CD4-positive, CD25-positive, alpha-beta regulatory T cell (primary cell): Measurements from ENCODE around the gene CAPZB. TPM values are rescaled to one million over a fixed set of nuclear protein-coding genes. Genes with fewer than 3 reads are reported as not detected.

Experiments
- ATAC-seq, 2 donors: fragments of 150-1000 bp; cut with Tn5 transposase; one replicate each; pipeline ENCODE4 v1.10.0; 2021; ENCODE audit warnings: low read depth in 2 of 2, moderate number of reproducible peaks in 2 of 2, moderate library complexity in 1 of 2
- DNase-seq, 3 donors: peaks; one replicate each; pipeline versions ENCODE4 v3.0.0 to v3.0.0-alpha.2; 2012 to 2022; ENCODE audit warnings: mixed read lengths in 1 of 3
- H3K27ac ChIP-seq: one replicate; pipeline ENCODE4 v1.7.0; 2013; ENCODE audit warnings: mild to moderate bottlenecking, low read length; ENCODE audit not compliant: insufficient read depth, poor library complexity, severe bottlenecking
- H3K27me3 ChIP-seq: one replicate; pipeline ENCODE4 v1.7.0; 2013; ENCODE audit warnings: low read length; ENCODE audit not compliant: control insufficient read depth, insufficient read depth
- H3K36me3 ChIP-seq: one replicate; pipeline ENCODE4 v1.7.0; 2013; ENCODE audit warnings: mild to moderate bottlenecking, low read length, moderate library complexity; ENCODE audit not compliant: control insufficient read depth, insufficient read depth
- H3K4me1 ChIP-seq: 2 replicates; pipeline ENCODE4 v1.7.0; 2013; ENCODE audit warnings: mild to moderate bottlenecking, low read length; ENCODE audit not compliant: insufficient read depth, control insufficient read depth, poor library complexity, severe bottlenecking
- H3K4me3 ChIP-seq: one replicate; pipeline ENCODE4 v1.7.0; 2013; ENCODE audit warnings: low read depth, mild to moderate bottlenecking, low read length, moderate library complexity
- H3K9me3 ChIP-seq, 2 experiments: 1 replicate in 1 of 2; 2 replicates in 1 of 2; pipeline ENCODE4 v1.7.0; 2013; ENCODE audit warnings: low read length in 2 of 2, mild to moderate bottlenecking in 1 of 2, moderate library complexity in 1 of 2; ENCODE audit not compliant: control insufficient read depth in 2 of 2
- H3K27ac Mint-ChIP-seq, 3 donors: one replicate each; pipeline ENCODE4 v1.8.0; 2020 to 2022; ENCODE audit warnings: mild to moderate bottlenecking in 3 of 3, mixed read lengths in 3 of 3, moderate library complexity in 2 of 3
- H3K27me3 Mint-ChIP-seq: one replicate; pipeline ENCODE4 v1.8.0; 2022; ENCODE audit warnings: mild to moderate bottlenecking, mixed read lengths
- H3K36me3 Mint-ChIP-seq: one replicate; pipeline ENCODE4 v1.8.0; 2020; ENCODE audit warnings: mixed read lengths
- H3K4me1 Mint-ChIP-seq, 4 donors: one replicate each; pipeline ENCODE4 v1.8.0; 2020 to 2022; ENCODE audit warnings: mixed read lengths in 4 of 4, mild to moderate bottlenecking in 1 of 4
- H3K4me3 Mint-ChIP-seq, 4 donors: one replicate each; pipeline ENCODE4 v1.8.0; 2020 to 2022; ENCODE audit warnings: mild to moderate bottlenecking in 4 of 4, mixed read lengths in 4 of 4, moderate library complexity in 3 of 4
- H3K9me3 Mint-ChIP-seq, 7 donors: one replicate each; pipeline ENCODE4 v1.8.0; 2020 to 2022; ENCODE audit warnings: mixed read lengths in 7 of 7, mild to moderate bottlenecking in 3 of 7, moderate library complexity in 2 of 7
- polyA plus RNA-seq, 4 donors: library from polyadenylated mRNA; unstranded; fragments of 300-500 nt; fragmentation: Illumina TruSeq; gene quantifications; one replicate each; pipeline ENCODE4 v1.2.3, GENCODE V29; 2021
- total RNA-seq: library from RNA; stranded (reverse); gene quantifications from one replicate; pipeline ENCODE4 v1.2.3, GENCODE V29; 2022

The CAPZB gene
- total and polyA plus RNA-seq, 5 donors from 2014 or later, result 372 to 588 (median 462) TPM

- DNase-seq (no peak), ATAC-seq (no peak)
- no peak overlapping the region for H3K27ac ChIP-seq
- H3K27me3 ChIP-seq, result no peaks in the 10 kb centered on the region
- Mint-ChIP-seq H3K27ac (peak overlapping the region in 1 of 3 donors; percentile 32), H3K9me3 (no peaks in the 10 kb centered on the region), H3K27me3 (no peaks in the 10 kb centered on the region), H3K4me1 (peaks cover 6 to 20% (median 15%) of the 10 kb centered on the region in 4 donors), H3K4me3 (no peak overlapping the region), H3K36me3 (peaks cover 28% of the 10 kb centered on the region)
- H3K9me3 ChIP-seq, result no peaks in the 10 kb centered on the region
- H3K4me1 ChIP-seq, result peaks cover 7% of the 10 kb centered on the region
- H3K36me3 ChIP-seq, result peaks cover 69% of the 10 kb centered on the region
- H3K4me3 ChIP-seq, result no peak overlapping the region
Measured at GRCh38 chr1:19356266-19356665, 129.1 kb downstream of the CAPZB start.

GRCh38 chr1:19354531-19354981, 130.8 kb downstream of the CAPZB start:
- Histone ChIP-seq H3K4me3 (no peak overlapping the region), H3K27me3 (no peaks in the 10 kb centered on the region), H3K27ac (no peak overlapping the region), H3K36me3 (peaks cover 75% of the 10 kb centered on the region), H3K9me3 (no peaks in the 10 kb centered on the region), H3K4me1 (no peaks in the 10 kb centered on the region)
- DNase-seq (no peak), ATAC-seq (no peak)
- Mint-ChIP-seq H3K4me3 (no peak overlapping the region), H3K9me3 (no peaks in the 10 kb centered on the region), H3K4me1 (peaks cover 0 to 5% (median 2%) of the 10 kb centered on the region in 4 donors), H3K27me3 (no peaks in the 10 kb centered on the region), H3K36me3 (peaks cover 33% of the 10 kb centered on the region), H3K27ac (peak overlapping the region in 1 of 3 donors; percentile 55)

- H3K4me3 Mint-ChIP-seq, result no peak overlapping the region
- Histone ChIP-seq H3K36me3 (peaks cover 79% of the 10 kb centered on the region), H3K27ac (no peak overlapping the region), H3K9me3 (no peaks in the 10 kb centered on the region), H3K27me3 (no peaks in the 10 kb centered on the region), H3K4me1 (no peaks in the 10 kb centered on the region), H3K4me3 (no peak overlapping the region)
- peaks cover 0 to 5% (median 2%) of the 10 kb centered on the region in 4 donors for H3K4me1 Mint-ChIP-seq
- peak overlapping the region in 1 of 3 donors; percentile 35 for H3K27ac Mint-ChIP-seq
- H3K9me3 Mint-ChIP-seq, result no peaks in the 10 kb centered on the region
- peaks cover 33% of the 10 kb centered on the region for H3K36me3 Mint-ChIP-seq
- H3K27me3 Mint-ChIP-seq, result no peaks in the 10 kb centered on the region
- DNase-seq (no peak), ATAC-seq (no peak)
Measured at GRCh38 chr1:19353596-19353995, 131.7 kb downstream of the CAPZB start.

GRCh38 chr1:19352839-19353238, 132.5 kb downstream of the CAPZB start:
- H3K27ac Mint-ChIP-seq, result peak overlapping the region in 1 of 3 donors; percentile 62
- DNase-seq (no peak), ATAC-seq (no peak)
- Histone ChIP-seq H3K4me1 (no peaks in the 10 kb centered on the region), H3K27me3 (no peaks in the 10 kb centered on the region), H3K27ac (no peak overlapping the region), H3K9me3 (no peaks in the 10 kb centered on the region), H3K36me3 (peaks cover 86% of the 10 kb centered on the region), H3K4me3 (no peak overlapping the region)
- H3K27me3 Mint-ChIP-seq, result no peaks in the 10 kb centered on the region
- no peak overlapping the region for H3K4me3 Mint-ChIP-seq
- H3K4me1 Mint-ChIP-seq, result peaks cover 0 to 5% (median 1%) of the 10 kb centered on the region in 4 donors
- no peaks in the 10 kb centered on the region for H3K9me3 Mint-ChIP-seq
- H3K36me3 Mint-ChIP-seq, result peaks cover 33% of the 10 kb centered on the region

- Histone ChIP-seq H3K27me3 (no peaks in the 10 kb centered on the region), H3K36me3 (peaks cover 88% of the 10 kb centered on the region), H3K27ac (no peak overlapping the region), H3K9me3 (no peaks in the 10 kb centered on the region), H3K4me3 (no peak overlapping the region), H3K4me1 (no peaks in the 10 kb centered on the region)
- Mint-ChIP-seq H3K9me3 (no peaks in the 10 kb centered on the region), H3K27ac (peak overlapping the region in 1 of 3 donors; percentile 38), H3K36me3 (peaks cover 25% of the 10 kb centered on the region), H3K4me1 (peaks cover 0 to 5% (median 1%) of the 10 kb centered on the region in 4 donors), H3K4me3 (no peak overlapping the region), H3K27me3 (no peaks in the 10 kb centered on the region)
- no peak for ATAC-seq
- DNase-seq, result no peak
Measured at GRCh38 chr1:19351873-19352272, 133.5 kb downstream of the CAPZB start.

GRCh38 chr1:19350566-19350965, 134.8 kb downstream of the CAPZB start:
- peaks cover 25% of the 10 kb centered on the region for H3K36me3 Mint-ChIP-seq
- Histone ChIP-seq H3K36me3 (peaks cover 82% of the 10 kb centered on the region), H3K4me1 (no peaks in the 10 kb centered on the region), H3K27ac (no peak overlapping the region), H3K4me3 (no peak overlapping the region), H3K9me3 (no peaks in the 10 kb centered on the region), H3K27me3 (no peaks in the 10 kb centered on the region)
- peak overlapping the region in 1 of 3 donors; percentile 26 for H3K27ac Mint-ChIP-seq
- H3K4me3 Mint-ChIP-seq, result no peak overlapping the region
- H3K4me1 Mint-ChIP-seq, result peaks cover 0 to 5% (median 1%) of the 10 kb centered on the region in 4 donors
- ATAC-seq (no peak), DNase-seq (no peak)
- H3K9me3 Mint-ChIP-seq, result no peaks in the 10 kb centered on the region
- H3K27me3 Mint-ChIP-seq, result no peaks in the 10 kb centered on the region

GRCh38 chr1:19349999-19350398, 135.3 kb downstream of the CAPZB start:
- Histone ChIP-seq H3K4me3 (no peak overlapping the region), H3K27ac (no peak overlapping the region), H3K9me3 (no peaks in the 10 kb centered on the region), H3K27me3 (no peaks in the 10 kb centered on the region), H3K4me1 (no peaks in the 10 kb centered on the region), H3K36me3 (peaks cover 82% of the 10 kb centered on the region)
- no peak overlapping the region for H3K4me3 Mint-ChIP-seq
- H3K36me3 Mint-ChIP-seq, result peaks cover 21% of the 10 kb centered on the region
- H3K9me3 Mint-ChIP-seq, result no peaks in the 10 kb centered on the region
- H3K27me3 Mint-ChIP-seq, result no peaks in the 10 kb centered on the region
- H3K4me1 Mint-ChIP-seq, result peaks cover 0 to 5% (median 1%) of the 10 kb centered on the region in 4 donors
- peak overlapping the region in 1 of 3 donors; percentile 26 for H3K27ac Mint-ChIP-seq
- no peak for ATAC-seq
- DNase-seq, result no peak

GRCh38 chr1:19348441-19349198, 136.7 kb downstream of the CAPZB start:
- ATAC-seq (no peak), DNase-seq (no peak)
- H3K9me3 Mint-ChIP-seq, result no peaks in the 10 kb centered on the region
- Histone ChIP-seq H3K27me3 (no peaks in the 10 kb centered on the region), H3K4me3 (no peak overlapping the region), H3K27ac (no peak overlapping the region), H3K9me3 (no peaks in the 10 kb centered on the region), H3K4me1 (no peaks in the 10 kb centered on the region), H3K36me3 (peaks cover 82% of the 10 kb centered on the region)
- H3K27me3 Mint-ChIP-seq, result no peaks in the 10 kb centered on the region
- H3K27ac Mint-ChIP-seq, result peak overlapping the region in 1 of 3 donors; percentile 51
- H3K36me3 Mint-ChIP-seq, result peaks cover 21% of the 10 kb centered on the region
- peaks cover 0 to 2% (median 0%) of the 10 kb centered on the region in 4 donors for H3K4me1 Mint-ChIP-seq
- H3K4me3 Mint-ChIP-seq, result no peak overlapping the region
